ENCODE measurements around the gene HPS4.
"Not testable (repeated sequence)": the region's sequence is repeated elsewhere in the genome, so short reads cannot be mapped to it uniquely, and the experiment has no call there.

The HPS4 gene

GRCh38 chr22:26442086-26442756 lies 41.4 kb downstream of the HPS4 start:
- no peak for DNase-seq (ENCODE audit: low read depth)

DNA sequence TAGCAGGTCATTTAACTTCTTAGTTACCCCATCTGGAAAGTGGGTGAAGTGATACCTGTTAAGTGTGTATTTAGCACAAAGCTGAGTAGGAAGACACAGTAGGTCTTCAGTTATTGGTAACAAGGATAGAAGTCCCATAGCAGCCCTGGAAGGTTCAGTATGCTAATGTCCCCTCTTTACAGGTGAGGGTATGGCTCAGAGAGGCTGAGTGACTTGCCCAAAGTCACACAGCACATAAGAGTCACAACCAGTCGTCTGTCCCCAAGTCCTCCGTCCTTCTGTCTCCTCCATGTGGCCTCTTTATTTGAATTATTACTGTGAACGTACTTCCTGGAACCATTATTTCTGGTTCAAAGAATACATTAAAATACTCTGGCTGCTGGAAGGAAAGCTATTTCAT lies 44.0 kb downstream of the HPS4 start:
- no peak for DNase-seq (ENCODE audit: low read depth)

GRCh38 chr22:26438776-26439175 lies 44.8 kb downstream of the HPS4 start:
- not testable (repeated sequence) for DNase-seq (ENCODE audit: low read depth)

- no peak for DNase-seq (ENCODE audit: low read depth)
Measured at GRCh38 chr22:26437694-26438392, 45.7 kb downstream of the HPS4 start.

GRCh38 chr22:26436903-26437515 lies 46.6 kb downstream of the HPS4 start:
- DNase-seq (ENCODE audit: low read depth), result no peak

DNA sequence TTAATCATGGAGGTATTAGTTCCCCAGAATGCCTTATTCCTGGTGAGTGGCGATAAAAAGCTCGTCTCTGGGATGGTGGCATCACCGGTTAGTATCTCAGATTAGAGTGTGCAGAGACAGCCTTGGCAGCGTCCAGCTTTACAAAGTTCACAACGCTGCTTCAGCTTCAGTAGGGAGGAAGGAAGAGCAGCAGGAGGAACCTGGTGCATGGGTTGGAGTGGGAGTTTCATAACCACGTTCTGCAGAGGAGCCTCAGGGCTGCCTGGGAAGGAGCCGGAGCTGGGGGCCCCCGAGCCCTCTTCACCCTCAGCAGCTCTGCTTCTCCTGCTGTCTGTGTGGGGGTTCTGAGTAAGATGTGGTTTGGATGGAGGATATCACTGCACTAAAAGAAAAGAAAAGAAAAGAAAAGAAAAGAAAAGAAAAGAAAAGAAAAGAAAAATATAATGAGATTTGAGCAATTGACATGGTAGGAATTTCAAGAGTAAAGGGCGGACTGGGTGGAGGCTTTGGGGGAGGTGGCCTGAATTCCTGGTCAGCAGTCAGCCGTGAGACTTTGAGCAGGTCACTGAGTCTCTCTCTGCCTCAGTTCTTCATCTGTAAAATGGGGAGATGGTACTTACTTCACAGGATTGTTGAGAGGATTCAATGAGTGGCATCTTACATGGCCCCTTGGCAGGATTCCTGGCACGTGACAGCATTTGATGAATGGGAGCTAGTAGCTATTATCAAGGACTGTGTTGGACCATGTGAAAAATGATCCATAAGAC lies 48.1 kb downstream of the HPS4 start:
- DNase-seq (ENCODE audit: low read depth), result no peak

DNA sequence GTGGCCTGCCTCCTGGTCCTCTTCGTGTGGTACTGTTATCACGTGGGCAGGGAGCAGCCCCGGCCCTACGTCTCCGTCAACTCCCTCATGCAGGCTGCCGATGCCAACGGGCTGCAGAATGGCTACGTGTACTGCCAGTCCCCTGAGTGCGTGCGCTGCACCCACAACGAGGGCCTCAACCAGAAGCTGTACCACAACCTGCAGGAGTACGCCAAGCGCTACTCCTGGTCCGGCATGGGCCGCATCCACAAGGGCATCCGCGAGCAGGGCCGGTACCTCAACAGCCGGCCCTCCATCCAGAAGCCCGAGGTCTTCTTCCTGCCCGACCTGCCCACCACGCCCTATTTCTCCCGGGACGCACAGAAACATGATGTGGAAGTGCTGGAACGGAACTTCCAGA lies 49.8 kb downstream of the HPS4 start:
- DNase-seq (ENCODE audit: low read depth), result no peak

DNA sequence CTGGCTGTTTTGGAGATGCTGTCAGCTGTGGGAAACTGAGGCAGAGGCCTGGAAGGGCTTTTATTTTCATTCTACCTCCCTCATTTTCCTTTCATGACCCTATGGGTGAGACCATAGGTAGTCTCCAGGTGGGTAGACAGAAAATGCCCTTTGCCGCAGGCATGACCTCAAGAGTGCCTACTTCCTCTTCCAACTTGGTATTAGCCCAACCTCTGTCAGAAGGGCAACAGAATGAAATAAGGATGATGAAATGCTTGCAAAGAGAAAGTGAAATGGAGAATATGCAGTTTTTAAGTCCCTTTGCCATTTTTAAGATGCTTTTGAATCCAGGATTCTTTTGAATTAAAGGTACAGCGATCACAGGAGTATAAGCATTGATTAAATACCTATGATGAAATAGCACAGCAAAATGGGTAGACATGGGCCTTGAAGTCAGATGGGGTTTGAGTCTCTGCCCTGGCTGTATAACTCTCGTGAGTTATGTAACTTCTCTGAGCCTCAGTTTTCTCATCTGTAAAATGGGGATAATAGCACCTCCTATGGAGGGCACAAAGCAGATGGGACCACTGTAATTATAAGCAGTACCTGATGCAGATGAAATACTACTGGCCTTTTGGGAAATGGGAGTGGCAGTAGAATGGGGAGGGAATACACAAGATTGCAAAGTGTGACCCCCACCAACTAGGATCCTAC lies 50.8 kb downstream of the HPS4 start:
- DNase-seq (ENCODE audit: low read depth), result no peak

- no peak for DNase-seq (ENCODE audit: low read depth)
Measured at GRCh38 chr22:26431261-26431995, 52.2 kb downstream of the HPS4 start.

DNA sequence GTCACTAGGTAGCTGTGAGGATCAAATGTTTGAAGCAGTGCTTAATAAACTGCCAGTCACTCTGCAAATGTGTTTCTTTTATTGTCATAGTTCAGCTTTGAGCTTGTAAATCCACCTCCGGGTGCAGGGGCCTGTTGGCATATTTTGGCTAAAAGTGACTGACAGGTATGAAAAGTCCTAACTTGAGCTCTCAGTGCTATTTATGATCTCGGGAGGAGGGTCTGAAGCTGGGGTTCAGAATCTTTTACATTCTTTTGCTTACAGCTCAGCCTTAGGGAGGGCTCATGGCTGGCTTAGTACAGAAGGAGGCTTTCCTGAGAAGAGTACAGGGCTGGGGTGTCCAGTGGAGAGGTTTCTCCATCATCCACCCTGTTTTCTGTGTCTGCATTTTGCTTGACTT lies 53.0 kb downstream of the HPS4 start:
- DNase-seq (ENCODE audit: low read depth), result no peak

DNA sequence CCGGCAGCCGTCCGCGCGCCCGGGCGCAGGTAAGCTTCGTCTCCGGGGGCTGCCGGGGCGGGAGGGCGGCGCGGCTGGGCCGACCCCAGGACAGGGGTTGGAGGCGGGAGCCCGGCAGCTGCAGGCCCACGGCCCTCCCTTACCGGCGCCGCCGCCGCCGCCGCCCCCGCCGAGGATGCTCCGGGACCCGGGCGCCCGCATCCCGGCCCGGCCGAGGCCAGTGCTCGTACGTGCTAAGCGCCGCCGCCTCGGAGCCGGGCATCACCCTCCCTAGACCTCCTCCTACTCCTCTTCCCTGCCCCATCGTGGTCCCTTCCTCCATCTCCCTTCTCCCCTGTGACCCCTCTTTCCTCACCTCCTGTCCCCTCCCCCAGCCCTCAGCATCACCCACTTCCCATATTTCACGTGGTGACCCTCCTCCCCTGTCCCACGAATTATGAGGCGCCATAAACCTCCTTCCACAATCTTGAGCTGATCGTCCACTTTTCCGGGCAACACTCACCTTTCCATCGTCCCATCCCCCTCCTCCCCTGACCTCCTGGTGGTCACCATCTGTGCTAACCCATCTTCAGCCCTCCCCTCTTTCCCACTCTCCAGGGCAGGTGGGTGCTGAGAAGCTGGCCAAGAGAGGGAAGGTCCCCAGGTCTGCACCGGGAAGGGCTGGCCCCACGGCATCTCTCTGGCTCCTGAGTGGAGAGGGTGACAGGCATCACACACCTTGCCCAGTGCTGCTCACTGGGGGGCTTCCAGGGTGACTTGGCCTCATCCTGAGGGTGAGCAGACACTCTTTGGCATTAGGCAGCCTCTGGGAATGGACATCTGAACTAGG lies 53.9 kb downstream of the HPS4 start:
- no peak for DNase-seq (ENCODE audit: low read depth)

DNA sequence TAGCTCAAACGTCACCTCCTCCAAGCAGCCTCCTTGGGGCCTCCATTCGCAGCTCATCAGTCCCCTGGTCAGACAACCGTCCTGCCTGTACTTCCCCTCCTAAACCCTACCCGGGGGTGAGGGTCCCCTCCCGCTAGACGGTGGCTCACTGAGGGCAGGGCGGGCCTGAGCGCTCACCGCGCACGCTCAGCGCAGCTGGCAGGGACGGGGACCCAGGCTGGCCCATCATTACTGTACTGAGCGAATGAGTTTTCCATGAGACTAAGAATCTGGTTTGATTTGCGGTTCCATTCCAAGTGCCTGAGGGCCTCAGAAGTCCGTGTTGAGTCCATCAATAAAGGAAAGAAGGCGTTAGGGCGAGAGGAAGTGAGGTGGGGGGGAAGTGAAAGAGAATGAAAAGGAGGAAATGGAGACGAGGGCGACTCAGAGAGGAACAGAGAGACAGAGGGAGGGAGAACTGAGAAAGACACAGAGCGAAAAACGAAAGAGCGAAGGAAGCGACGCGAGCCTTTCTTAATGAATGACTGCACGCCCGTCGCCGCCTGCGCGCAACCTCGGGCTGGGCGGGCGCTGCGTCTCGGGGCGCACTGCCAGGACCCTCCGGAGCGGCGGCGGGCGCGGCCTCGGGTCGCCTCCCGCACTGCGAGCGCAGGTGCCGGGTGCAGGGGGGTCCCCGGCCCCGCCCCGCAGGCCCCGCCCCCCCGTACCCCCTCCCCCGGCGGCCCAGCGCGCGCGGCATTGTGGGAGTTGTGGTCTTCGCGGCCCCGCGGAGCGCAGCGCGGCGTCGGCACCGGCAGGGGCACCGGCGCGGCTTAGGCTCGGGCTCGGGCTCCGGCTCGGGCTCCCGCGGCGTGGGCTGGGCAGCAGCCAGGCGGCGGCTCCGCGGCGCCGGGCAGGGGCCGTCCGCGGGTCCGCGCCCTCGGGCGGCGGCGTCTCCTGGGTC lies 54.8 kb downstream of the HPS4 start, which contains the start of gene ASPHD2:
Gene ASPHD2, plus strand, starts transcription at position 746 of the 943 bp plus-strand sequence. CDS start 4,356 bp downstream, outside the sequence.
- no peak for DNase-seq (ENCODE audit: low read depth)

GRCh38 chr22:26426924-26427323 lies 56.7 kb downstream of the HPS4 start:
- DNase-seq (ENCODE audit: low read depth), result no peak

DNA sequence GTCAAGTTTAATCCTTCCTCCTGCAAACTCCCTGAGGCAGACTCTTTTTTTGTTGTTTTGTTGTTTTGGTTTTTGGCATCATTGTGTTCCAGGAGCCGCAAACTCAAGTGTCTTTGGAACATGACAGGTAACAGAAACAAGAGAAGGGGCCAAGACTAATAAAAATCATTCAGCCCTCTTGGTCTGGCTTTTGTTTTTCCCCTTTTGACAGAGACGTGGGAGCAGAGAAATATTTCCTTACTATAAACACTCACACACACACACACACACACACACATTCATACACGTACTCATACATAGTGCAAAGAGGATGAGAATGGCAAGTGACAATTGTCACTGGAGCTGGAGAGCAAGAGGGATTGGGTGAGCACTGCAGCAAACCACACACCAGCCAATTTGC lies 65.0 kb downstream of the HPS4 start:
- no peak for DNase-seq (ENCODE audit: low read depth)

DNA sequence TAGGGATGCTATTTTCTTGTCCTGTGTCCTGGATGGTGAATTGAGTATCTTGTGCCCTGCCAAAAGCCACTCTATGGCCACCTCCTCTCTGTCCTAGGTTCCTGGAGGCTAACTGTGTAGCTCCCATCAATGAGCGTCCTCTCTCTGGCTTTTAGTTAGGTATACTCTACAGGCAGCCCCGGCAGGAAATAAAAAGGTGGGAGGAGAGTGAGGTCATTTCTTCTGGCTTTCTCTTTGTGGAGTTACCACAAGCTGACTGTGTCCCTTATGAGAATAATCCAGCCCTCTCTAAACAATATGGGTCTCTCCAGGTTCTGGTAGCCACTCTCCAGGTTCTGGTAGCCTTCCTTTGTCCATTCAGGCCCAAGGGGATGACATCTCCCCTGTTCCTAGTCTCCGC lies 66.2 kb downstream of the HPS4 start:
- DNase-seq (ENCODE audit: low read depth), result no peak

DNA sequence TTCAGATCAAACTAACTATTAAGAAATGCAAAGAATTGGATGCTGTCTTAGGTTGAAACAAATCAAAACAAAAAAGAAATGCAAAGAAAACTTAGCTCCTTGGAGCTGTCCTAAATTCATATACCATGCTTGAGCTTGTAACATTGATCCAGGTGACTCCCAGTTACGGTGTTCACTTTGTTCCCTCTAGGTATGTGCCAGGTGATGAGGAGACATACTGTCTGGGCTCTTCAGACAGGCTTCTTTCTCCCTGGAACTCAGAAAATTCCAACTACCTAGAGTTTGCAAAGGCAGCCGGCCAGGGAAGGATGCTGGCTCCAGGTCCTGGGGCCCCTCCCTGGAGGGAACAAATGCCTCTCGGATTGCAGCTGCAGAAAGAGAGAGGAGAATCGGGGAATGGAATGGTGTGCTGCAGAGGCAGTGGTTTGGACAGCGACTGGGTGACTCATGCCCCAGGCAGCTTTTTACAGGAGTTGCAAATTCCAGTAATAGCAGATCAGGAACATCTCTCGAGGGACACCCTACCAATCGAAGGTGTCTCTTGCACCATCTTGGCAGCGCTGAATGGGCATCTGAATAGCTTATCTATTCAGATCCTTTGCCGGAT lies 66.8 kb downstream of the HPS4 start:
- no peak for DNase-seq (ENCODE audit: low read depth)

- DNase-seq (ENCODE audit: low read depth), result no peak
Measured at GRCh38 chr22:26416256-26416655, 67.3 kb downstream of the HPS4 start.

DNA sequence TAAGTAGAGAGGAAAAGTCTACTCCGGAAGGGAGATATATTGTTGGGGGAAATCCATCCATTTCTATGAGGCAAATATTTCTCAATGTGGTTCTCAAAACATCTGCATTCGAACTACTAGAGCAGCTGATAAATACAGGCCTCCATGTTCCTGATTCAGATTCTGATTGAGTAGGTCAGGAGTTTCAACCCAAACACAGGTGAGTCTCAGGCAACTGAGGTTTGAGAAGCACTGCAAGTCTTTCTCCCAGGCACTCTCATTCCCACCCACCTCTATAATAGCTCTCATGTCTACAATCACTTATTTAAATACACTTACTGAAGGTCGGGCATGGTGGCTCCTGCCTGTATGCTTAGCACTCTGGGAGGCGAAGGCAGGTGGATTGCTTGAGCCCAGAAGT lies 69.2 kb downstream of the HPS4 start:
- DNase-seq (ENCODE audit: low read depth), result no peak

DNA sequence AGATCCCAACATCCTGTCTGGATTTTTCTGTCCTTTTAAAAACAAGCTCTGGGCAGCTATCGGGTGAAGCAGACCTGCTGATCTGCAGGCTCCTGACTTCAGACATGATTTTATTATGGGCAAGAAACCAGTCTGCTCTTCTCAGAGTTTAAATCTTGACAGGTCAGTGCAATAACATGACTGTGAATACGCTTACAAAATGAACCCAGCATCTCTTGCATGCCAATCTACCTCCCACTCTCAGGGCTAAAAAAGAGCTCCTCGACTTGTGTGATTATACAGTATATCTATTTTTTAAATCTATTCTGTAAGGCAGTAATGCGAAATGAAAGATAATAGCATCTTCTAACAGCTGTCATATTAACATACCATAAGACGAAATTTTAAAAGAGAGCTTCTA lies 73.2 kb downstream of the HPS4 start:
- no peak for DNase-seq (ENCODE audit: low read depth)
